Measurements from ENCODE around the gene CDK2AP2.
A peak's percentile ranks its signal among the peaks of the same experiment; 100 is the strongest.
"Not testable (repeated sequence)": the region's sequence is repeated elsewhere in the genome, so short reads cannot be mapped to it uniquely, and the experiment has no call there.

The CDK2AP2 gene

GRCh38 chr11:67521924-67522323 is 14.0 kb upstream of the CDK2AP2 start:
- in situ Hi-C loops (cut with HindIII; ENCODE audit: low pct_unique_long_range_greater_than_20kb, low sequenced_read_pairs) = no loop called here
- TF ChIP-seq JUND (IDR thresholded peaks at IDR 0.05; ENCODE audit: low read depth) = no peak
- DNase-seq (ENCODE audit: low read depth in 1 of 2, low spot score in 1 of 2) = no peak

DNA sequence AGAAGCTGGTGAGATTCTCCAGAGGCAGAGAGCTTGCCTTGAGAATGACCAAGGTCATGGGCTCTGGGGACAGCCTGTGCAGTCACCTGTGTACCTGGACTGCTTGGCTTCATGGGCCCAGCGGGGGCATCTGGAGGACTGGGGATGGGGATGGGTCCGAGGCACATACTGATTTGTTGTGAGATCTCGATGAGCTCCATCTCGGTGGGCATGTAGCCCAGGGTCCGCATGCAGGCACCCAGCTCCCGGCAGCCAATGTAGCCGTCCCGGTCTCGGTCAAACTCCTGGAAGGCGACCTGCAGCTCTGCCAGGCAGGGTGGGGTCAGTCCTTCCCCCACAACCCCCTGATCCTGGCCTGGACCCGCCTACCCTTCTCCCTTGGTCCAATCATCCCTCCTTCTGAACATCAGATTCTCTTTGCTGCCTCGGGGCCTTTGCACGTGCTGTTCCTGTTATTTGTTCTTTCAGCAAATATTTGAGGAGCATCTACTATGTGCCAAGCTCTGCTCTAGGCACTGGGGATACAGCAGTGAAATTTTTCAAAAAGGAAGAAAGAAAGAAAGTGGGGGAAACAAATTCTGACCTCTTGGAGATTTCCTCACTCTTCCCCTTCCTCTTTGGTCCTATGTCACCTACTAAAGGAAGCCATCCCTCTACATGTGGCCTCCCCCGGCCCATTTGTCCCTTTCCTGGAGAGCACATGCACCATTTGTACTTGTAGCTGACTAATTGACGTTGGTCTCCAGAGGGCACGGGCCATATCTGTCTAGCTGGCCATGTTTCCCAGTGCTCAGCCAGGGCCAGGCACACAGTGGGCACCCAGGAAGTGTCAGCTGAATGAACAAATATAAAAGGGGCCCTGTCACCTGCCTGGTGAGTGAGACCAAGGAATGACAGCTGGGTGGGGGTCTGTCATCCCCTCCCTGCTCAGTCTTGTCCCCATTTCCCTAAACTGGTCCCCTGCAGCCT is 13.2 kb upstream of the CDK2AP2 start:
- in situ Hi-C loops (cut with HindIII; ENCODE audit: low pct_unique_long_range_greater_than_20kb, low sequenced_read_pairs) = no loop called here
- TF ChIP-seq JUND (IDR thresholded peaks at IDR 0.05; ENCODE audit: low read depth) = no peak
- peak in 1 of 2 experiments; percentile 43 for DNase-seq (ENCODE audit: low read depth in 1 of 2, low spot score in 1 of 2)

- no peak for TF ChIP-seq JUND (IDR thresholded peaks at IDR 0.05; ENCODE audit: low read depth)
- in situ Hi-C loops (cut with HindIII; ENCODE audit: low pct_unique_long_range_greater_than_20kb, low sequenced_read_pairs) = no loop called here
- DNase-seq (ENCODE audit: low read depth in 1 of 2, low spot score in 1 of 2) = no peak
Observed at GRCh38 chr11:67519726-67520125, 11.8 kb upstream of the CDK2AP2 start.

- in situ Hi-C loops (cut with HindIII; ENCODE audit: low pct_unique_long_range_greater_than_20kb, low sequenced_read_pairs) = no loop called here
- no peak for DNase-seq (ENCODE audit: low read depth in 1 of 2, low spot score in 1 of 2)
- TF ChIP-seq JUND (IDR thresholded peaks at IDR 0.05; ENCODE audit: low read depth) = no peak
Observed at GRCh38 chr11:67517784-67518552, 10.0 kb upstream of the CDK2AP2 start.

GRCh38 chr11:67516806-67517205 is 8.8 kb upstream of the CDK2AP2 start:
- in situ Hi-C loops (cut with HindIII; ENCODE audit: low pct_unique_long_range_greater_than_20kb, low sequenced_read_pairs) = no loop called here
- TF ChIP-seq JUND (IDR thresholded peaks at IDR 0.05; ENCODE audit: low read depth) = no peak
- no peak for DNase-seq (ENCODE audit: low read depth in 1 of 2, low spot score in 1 of 2)

DNA sequence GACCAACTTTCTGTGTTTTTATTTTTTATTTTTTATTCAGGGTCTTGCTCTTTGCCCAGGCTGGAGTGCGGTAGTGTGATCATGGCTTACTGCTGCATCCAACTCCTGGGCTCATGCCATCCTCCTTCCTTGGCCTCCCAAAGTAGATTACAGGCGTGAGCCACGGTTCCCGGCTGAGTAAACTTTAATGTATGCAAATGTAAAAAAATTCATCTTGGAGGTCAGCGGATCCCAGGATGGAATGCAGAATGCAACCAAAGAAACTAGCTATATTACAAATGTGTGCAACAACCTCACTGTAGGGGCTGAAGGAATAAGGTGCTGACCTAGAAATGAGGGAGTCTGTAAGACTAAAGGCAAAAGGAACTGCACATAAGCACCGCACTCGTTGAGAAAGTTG is 6.2 kb upstream of the CDK2AP2 start:
- in situ Hi-C loops (cut with HindIII; ENCODE audit: low pct_unique_long_range_greater_than_20kb, low sequenced_read_pairs) = no loop called here
- TF ChIP-seq JUND (IDR thresholded peaks at IDR 0.05; ENCODE audit: low read depth) = no peak

DNA sequence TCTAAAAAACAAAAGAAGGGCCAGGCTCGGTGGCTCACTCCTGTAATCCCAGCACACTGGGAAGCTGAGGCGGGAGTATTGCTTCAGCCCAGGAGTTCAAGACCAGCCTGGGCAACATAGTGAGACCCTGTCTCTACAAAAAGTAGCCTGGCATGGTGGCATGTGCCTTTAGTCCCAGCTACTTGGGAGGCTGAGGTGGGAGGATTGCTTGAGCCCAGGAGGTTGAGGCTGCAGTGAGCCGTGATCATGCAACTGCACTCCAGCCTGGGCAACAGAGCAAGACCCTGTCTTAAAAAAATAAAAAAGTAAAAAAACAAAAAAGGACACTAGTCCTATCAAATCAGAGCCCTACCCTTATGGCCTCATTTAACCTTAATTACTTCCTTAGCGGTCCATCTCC is 3.6 kb upstream of the CDK2AP2 start:
- DNase-seq (ENCODE audit: low read depth in 1 of 2, low spot score in 1 of 2); in situ Hi-C loops (cut with HindIII; ENCODE audit: low pct_unique_long_range_greater_than_20kb, low sequenced_read_pairs): not testable (repeated sequence)

More for the DNA sequence above, 6.2 kb upstream of the CDK2AP2 start:
- no peak for DNase-seq (ENCODE audit: low read depth in 1 of 2, low spot score in 1 of 2)

DNA sequence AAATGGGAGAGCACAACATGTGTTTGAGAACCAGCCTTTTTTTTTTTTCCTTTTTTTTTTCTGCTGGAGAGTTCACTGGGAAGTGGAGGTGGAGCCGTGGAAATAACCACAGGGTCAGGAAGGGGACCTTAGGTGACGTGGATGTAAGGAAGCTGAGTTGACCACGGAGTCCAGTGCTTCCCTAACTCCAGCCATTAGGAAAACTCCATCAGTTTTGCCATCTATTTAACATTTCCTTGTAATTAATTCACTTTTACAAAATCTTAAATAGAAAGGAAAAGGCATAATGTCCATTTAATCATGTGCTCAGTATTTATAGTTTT is 2.0 kb upstream of the CDK2AP2 start:
- no peak for DNase-seq (ENCODE audit: low read depth in 1 of 2, low spot score in 1 of 2)
- TF ChIP-seq JUND (IDR thresholded peaks at IDR 0.05; ENCODE audit: low read depth) = no peak
- in situ Hi-C loops (cut with HindIII; ENCODE audit: low pct_unique_long_range_greater_than_20kb, low sequenced_read_pairs) = no loop called here

- peak; percentile 97 for DNase-seq (ENCODE audit: low read depth in 1 of 2, low spot score in 1 of 2)
- no peak for TF ChIP-seq JUND (IDR thresholded peaks at IDR 0.05; ENCODE audit: low read depth)
- in situ Hi-C loops (cut with HindIII; ENCODE audit: low pct_unique_long_range_greater_than_20kb, low sequenced_read_pairs) = no loop called here
Observed at GRCh38 chr11:67508486-67509121, 642 bp upstream of the CDK2AP2 start.

GRCh38 chr11:67507242-67507863 is 609 bp downstream of the CDK2AP2 start:
- in situ Hi-C loops (cut with HindIII; ENCODE audit: low pct_unique_long_range_greater_than_20kb, low sequenced_read_pairs) = no loop called here
- peak in 1 of 2 experiments; percentile 70 for DNase-seq (ENCODE audit: low read depth in 1 of 2, low spot score in 1 of 2)
- TF ChIP-seq JUND (IDR thresholded peaks at IDR 0.05; ENCODE audit: low read depth) = no peak

DNA sequence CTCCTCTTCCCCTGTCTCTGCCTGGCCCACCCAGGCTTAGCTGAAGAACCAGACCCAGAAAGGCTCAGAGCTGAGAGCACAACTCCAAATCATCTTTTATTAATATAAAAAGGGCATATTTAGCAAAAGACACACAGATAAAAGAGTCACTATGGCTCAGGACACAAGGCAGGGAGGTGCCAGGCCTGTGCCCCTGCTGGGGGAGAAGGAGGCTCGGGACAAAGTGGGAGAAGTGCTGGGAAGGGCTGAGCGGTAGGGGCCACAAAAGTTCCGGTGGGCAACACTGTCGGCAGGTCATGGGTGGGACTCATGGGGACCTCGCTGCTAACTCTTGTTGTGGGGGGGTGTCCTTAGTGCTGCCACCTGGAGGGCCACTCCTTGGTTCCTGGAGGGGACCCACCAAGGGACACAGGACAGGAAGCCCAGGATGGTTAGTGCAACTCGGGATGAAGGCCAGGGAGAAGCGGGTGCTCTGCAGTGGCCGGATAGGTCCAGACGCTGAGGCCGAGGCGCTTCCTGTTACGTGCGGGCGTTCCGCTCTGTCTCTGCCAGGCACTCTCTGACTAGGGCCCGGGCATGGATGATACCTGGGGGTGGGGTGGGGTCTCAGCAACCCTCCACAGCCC is 1.4 kb downstream of the CDK2AP2 start:
- no peak for TF ChIP-seq JUND (IDR thresholded peaks at IDR 0.05; ENCODE audit: low read depth)
- no peak for DNase-seq (ENCODE audit: low read depth in 1 of 2, low spot score in 1 of 2)
- in situ Hi-C loops (cut with HindIII; ENCODE audit: low pct_unique_long_range_greater_than_20kb, low sequenced_read_pairs) = no loop called here

All from T47D (cell line).